GM19452 (cell line): ENCODE data around the gene EPHA1.
"Not testable (repeated sequence)": the region's sequence is repeated elsewhere in the genome, so short reads cannot be mapped to it uniquely, and the experiment has no call there.

Source experiments
- ATAC-seq: cut with Tn5 transposase; IDR thresholded peaks from one replicate; pipeline ENCODE4 v1.9.1; 2021; ENCODE audit not compliant: unreplicated experiment

EPHA1 gene

GRCh38 chr7:143433759-143434158 lies 25.1 kb upstream of the EPHA1 start:
- no peak for ATAC-seq

GRCh38 chr7:143431109-143431508 lies 22.5 kb upstream of the EPHA1 start:
- no peak for ATAC-seq

DNA sequence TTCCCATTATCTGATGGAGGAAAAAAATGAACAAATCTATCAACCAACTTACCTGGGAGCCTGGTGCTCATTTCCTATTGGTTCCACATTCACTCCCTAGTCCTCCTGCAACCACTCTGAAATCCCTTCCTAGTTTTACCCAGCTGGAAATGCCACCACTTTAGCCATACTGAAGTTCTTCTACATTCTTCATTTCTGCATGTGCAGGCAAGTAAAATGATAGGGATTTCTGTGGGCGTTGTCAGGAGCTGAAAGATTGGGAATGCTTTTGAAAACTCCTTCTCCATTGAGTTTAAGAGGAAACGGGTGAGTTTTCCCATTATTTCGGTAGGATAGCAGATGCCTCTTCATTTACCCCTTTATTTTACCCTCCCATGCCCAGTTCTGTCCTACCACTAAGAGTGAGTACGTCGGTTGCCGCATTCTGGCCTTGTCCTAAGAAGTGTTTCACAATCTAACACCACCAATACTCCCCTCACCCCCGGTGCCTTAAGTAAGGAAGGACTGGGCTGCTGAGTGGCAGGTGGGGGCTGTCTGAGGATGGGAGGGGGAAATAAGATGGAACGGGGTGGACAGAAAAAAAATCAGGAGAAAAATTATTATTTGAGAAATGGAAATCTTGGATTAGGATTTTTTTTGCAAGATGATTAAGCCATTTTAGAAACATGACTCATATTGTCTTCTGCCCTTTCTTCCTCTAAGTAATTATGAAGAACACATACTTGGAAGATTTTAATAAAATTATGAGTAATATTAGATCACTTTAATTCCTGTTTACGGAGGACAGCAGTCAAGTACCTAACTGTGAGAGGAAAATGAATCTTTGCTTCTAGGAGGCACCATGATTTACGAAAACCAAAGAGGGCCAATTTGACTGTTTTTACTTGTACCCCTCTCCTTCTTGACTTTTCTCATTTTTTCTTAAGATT lies 21.4 kb upstream of the EPHA1 start:
- no peak for ATAC-seq

DNA sequence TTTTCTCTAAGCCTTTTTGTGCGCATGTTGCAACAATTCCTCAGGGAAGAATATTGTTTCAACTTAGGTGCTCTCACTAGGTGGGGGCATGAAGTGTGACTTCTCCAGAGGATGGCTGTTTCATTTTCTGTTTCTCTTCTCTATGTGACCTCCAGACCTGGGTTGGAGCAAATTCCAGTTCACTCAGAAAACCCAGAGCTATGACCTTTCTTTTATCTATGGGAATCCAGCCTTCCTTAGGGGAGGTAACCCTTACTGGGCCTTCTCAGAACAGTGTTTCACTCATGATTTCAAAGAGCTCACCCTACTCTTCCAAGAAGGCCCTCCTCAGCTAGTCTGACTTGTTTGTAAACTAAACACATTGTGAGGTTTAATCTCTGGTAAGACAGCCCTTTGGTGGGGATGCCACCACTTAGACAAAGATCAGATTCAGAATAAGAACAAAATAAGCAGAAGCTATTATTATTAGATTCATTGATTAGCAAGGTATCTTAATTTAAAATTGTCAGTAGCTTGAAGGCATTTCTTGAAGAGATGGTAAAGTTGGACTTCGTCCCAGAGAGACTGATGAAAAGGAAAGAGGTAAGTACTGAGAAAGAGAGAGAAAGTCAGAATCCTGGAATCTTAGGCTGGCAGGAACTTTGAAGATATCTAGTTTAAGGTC lies 18.0 kb upstream of the EPHA1 start:
- no peak for ATAC-seq

GRCh38 chr7:143424476-143424875 lies 15.8 kb upstream of the EPHA1 start:
- ATAC-seq = not testable (repeated sequence)

DNA sequence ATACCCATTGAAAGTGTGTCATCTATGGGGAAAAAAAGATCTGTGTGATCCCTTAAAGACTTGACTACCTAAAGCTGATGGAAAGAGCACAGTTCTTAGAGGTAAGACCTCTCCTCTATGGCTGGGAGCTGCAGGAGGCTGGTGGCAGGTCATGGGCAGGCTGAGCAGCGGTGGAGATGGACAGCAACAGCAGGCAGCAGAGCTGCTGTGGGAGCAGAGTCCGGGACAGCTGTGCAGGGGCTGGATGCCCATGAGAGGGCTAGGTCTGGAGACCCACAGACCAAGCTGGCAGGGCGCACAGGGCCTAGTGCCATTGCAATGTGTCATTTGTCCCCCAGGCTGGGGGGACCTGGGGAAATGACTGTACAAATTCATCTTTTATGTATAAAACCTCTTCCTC lies 13.4 kb upstream of the EPHA1 start:
- ATAC-seq = no peak

- ATAC-seq = not testable (repeated sequence)
Measured at GRCh38 chr7:143420624-143421023, 12.0 kb upstream of the EPHA1 start.

- ATAC-seq = no peak
Measured at GRCh38 chr7:143419880-143420279, 11.2 kb upstream of the EPHA1 start.

GRCh38 chr7:143418681-143419458 lies 10.2 kb upstream of the EPHA1 start:
- ATAC-seq = no peak

GRCh38 chr7:143417734-143418383 lies 9.2 kb upstream of the EPHA1 start:
- ATAC-seq = no peak

DNA sequence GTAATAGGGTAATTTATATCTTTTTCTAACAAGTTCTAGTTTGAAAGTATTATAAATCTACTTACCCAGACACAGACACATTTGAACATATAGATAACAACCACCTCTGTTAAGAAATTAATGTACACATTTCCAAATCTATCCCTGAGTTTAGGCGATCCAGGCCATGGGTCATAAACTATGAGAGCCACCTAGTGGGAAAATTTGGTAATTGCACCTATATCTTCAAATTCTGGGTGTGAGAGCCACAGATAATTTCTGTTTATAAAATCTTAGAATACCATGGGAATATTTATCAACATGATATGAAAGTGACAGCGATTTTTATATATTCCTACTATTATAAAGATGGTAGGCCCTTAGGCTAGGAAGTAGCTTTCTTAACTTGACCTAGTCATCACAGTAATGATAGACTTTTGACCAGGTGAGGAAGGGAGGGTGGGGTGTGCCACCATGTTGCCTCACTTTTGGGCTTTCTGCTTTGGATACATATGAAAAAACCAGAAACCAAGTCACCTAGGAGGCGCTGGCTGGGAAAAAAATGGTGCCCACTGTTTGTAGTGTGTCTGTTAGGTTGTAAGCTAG lies 8.0 kb upstream of the EPHA1 start:
- ATAC-seq = no peak

GRCh38 chr7:143415742-143416397 lies 7.2 kb upstream of the EPHA1 start:
- ATAC-seq = no peak

DNA sequence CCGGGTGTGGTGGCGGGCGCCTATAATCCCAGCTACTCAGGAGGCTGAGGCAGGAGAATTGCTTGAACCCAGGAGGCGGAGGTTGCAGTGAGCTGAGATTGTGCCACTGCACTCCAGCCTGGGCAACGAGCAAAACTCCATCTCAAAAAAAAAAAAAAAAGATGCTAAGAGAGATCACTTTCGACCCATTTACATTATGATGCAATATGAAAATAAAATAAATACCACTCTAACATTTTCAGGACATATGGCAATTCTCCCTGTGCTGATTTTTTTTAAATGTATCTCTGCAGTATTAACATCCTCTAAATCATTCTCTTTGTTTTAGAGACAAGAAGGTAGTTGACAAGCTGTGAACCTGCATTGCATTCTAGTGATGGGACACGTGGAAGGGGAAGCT lies 6.6 kb upstream of the EPHA1 start:
- ATAC-seq = not testable (repeated sequence)

DNA sequence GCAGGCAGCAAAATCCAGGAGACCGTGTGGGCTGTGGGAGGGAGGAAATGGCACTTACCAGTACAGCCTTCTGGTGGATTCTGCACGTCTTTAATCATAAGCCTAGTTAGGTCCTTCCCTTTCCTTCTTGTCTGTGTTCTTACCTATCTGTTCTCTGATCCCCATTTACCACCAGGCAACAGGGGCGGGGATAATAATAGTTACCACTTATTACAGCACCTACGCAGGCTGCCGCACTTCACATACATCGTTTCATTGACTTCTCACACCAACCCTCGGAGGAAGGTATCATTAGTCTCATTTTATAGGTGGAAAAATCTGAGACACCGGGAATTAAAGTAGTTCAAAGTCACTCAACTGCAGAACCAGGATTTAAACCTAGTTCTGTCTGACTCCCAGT lies 4.5 kb upstream of the EPHA1 start:
- ATAC-seq = no peak

DNA sequence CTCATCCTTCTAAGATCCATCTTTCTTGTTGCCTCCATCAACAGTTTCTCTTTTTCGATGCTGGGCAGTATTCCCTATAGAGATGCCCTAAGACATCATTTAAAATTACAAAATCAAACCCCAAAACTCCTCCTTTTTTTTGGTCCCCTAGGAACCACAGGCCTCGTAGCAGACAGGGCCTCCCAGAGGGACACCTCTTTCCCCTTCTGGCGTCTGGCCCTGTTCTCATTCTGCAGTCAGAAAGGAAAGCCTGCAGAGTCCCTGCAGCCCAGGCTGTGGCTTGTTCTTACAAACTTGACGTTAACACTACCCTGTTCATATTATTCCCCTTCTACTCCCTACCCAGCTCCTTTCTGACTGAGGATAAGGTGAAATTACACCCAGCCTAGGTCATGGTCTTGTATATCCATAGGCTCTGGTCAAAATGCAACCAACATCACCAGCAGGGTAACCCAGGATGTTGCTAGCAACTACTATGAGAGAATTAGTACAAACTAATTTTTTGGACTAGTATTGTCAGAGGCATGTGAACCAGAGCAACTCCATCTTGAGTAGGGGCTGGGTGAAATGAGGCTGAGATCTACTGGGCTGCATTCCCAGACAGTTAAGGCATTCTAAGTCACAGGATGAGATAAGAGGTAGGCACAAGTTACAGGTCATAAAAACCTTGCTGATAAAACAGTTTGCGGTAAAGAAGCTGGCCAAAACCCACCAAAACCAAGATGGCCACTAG lies 3.5 kb upstream of the EPHA1 start:
- ATAC-seq = no peak

DNA sequence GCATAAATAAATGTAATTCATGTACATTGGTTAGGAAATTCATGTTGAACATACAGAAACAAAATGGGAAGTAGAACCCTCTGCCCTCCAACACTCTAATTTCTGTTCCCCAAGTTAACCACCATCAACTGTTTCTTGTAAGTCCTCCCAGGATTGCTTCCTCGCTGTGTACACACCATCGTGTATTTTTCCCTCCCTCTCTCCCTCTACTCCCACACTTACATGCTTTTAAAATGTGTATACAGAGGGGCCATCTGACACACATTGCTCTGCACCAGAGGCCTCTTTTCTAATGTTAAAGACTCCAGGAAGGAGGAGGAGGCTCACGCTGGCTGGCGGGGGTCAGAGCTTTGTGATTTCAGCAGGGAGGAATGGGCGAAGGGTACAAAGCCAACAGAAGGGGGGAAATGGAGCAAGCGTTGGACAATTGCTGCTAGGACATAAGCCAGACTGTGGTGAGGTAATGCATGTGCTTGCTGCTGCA lies 1.9 kb upstream of the EPHA1 start:
- ATAC-seq = no peak

DNA sequence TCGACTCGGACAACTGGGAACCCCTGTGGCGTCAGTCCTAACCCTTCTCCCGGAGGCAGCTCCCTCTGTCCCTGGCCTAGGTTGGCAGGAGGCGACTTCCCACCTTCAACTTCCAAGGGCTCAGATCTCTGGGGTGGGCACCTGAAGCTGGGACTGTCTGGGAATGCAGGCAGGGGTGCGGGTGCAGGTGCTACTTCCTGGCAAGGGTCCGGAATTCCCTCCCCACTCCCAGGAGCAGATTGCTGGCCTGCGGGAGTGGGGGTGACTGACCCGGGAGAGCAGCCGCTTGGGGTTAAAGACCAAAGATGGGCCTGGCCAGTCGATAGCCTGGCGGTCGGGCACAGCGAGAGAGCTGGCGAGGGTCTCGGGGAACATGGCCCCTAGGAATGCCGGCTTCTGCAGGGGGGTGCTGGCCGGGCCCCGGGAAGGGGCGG lies 387 bp downstream of the EPHA1 start:
- no peak for ATAC-seq

GRCh38 chr7:143407287-143408251 lies 1.1 kb downstream of the EPHA1 start:
- ATAC-seq = no peak
